PC-9 (cell line): ENCODE data around the gene WDR72. TPM values are rescaled to one million over a fixed set of nuclear protein-coding genes. Genes with fewer than 3 reads are reported as not detected.

ENCODE experiments used
- BruUV-seq: library from RNA; stranded (reverse); fragments of 400-500 nt; replicated peaks from 2 replicates; lab custom pipeline; 2021; lab: Mats Ljungman, UMichigan
- CTCF ChIA-PET: fragments of 300-600 bp; sonication (Branson Sonifier 250); formaldehyde crosslinking; loops from one replicate; lab custom pipeline; 2022; ENCODE audit warnings: antibody characterized with exemption; lab: Charles Lee
- POLR2A ChIA-PET: fragments of 300-600 bp; sonication (Branson Sonifier 250); formaldehyde crosslinking; loops from one replicate; lab custom pipeline; 2022; ENCODE audit warnings: antibody characterized with exemption; ENCODE audit not compliant: unreplicated experiment; lab: Charles Lee
- DNase-seq, 2 experiments: peaks; one replicate each; pipeline versions ENCODE4 v3.0.0 to v3.0.0-alpha.2; 2015 to 2022; ENCODE audit warnings: mixed read lengths in 1 of 2
- H2AFZ ChIP-seq: fragments of 200-600 bp; sonication (generic); 2 replicates; pipeline ENCODE4 v1.8.1; 2017; ENCODE audit warnings: antibody characterized with exemption
- H3F3A ChIP-seq: fragments of 200-600 bp; sonication (generic); 2 replicates; pipeline ENCODE4 v1.8.1; 2017; ENCODE audit warnings: antibody characterized with exemption, mild to moderate bottlenecking, low read depth; ENCODE audit not compliant: insufficient read depth
- H3K27ac ChIP-seq: fragments of 200-600 bp; sonication (generic); 2 replicates; pipeline ENCODE4 v1.6.1; 2016; ENCODE audit warnings: mixed run types
- H3K27me3 ChIP-seq: fragments of 200-600 bp; sonication (generic); 2 replicates; pipeline ENCODE4 v1.6.1; 2016; ENCODE audit warnings: low read depth, mixed run types; ENCODE audit not compliant: insufficient read depth
- H3K36me3 ChIP-seq: fragments of 200-600 bp; sonication (generic); 2 replicates; pipeline ENCODE4 v1.6.1; 2016; ENCODE audit warnings: low read depth, mixed run types
- H3K4me1 ChIP-seq: fragments of 200-600 bp; sonication (generic); replicated peaks from 2 replicates; pipeline ENCODE4 v1.6.1; 2016; ENCODE audit warnings: mixed run types; ENCODE audit not compliant: insufficient read depth
- H3K4me2 ChIP-seq: fragments of 200-600 bp; sonication (generic); 2 replicates; pipeline ENCODE4 v1.6.1; 2017; ENCODE audit warnings: mixed run types
- H3K4me3 ChIP-seq: fragments of 200-600 bp; sonication (generic); 2 replicates; pipeline ENCODE4 v1.6.1; 2016; ENCODE audit warnings: mixed run types
- H3K79me2 ChIP-seq: fragments of 200-600 bp; sonication (generic); 2 replicates; pipeline ENCODE4 v1.6.1; 2017; ENCODE audit warnings: low read depth, mixed run types
- H3K9me2 ChIP-seq: fragments of 200-600 bp; sonication (generic); 2 replicates; pipeline ENCODE4 v1.8.1; 2017; ENCODE audit warnings: mild to moderate bottlenecking; ENCODE audit not compliant: insufficient read depth
- H3K9me3 ChIP-seq: fragments of 200-600 bp; sonication (generic); 2 replicates; pipeline ENCODE4 v1.8.1; 2016; ENCODE audit warnings: low read depth; ENCODE audit not compliant: insufficient read depth
- H4K20me1 ChIP-seq: fragments of 200-600 bp; sonication (generic); 2 replicates; pipeline ENCODE4 v1.8.1; 2017; ENCODE audit not compliant: insufficient read depth
- EZH2 ChIP-seq: fragments of 200-600 bp; sonication (generic); IDR thresholded peaks from 2 replicates; pipeline ENCODE4 v1.8.0; 2017; ENCODE audit warnings: antibody characterized with exemption, low read depth
- intact Hi-C: fragments of 100-400 bp; cut with micrococcal nuclease; formaldehyde crosslinking; loops from one replicate; pipeline ENCODE4 v1.10.0; 2022; ENCODE audit not compliant: unreplicated experiment
- total RNA-seq: library from RNA; stranded (reverse); gene quantifications from 2 replicates; pipeline ENCODE4 v1.2.3, GENCODE V29; 2021
- TF ChIP-seq, protein P1 (sequence below): fragments of 200-600 bp; sonication (generic); conservative IDR thresholded peaks from 2 replicates; pipeline ENCODE4 v1.6.1; 2017; ENCODE audit warnings: mixed run types, antibody characterized with exemption, mild to moderate bottlenecking, moderate library complexity

Gene WDR72
- total RNA-seq, 1 experiment from 2014 or later: 1.9 TPM

DNA sequence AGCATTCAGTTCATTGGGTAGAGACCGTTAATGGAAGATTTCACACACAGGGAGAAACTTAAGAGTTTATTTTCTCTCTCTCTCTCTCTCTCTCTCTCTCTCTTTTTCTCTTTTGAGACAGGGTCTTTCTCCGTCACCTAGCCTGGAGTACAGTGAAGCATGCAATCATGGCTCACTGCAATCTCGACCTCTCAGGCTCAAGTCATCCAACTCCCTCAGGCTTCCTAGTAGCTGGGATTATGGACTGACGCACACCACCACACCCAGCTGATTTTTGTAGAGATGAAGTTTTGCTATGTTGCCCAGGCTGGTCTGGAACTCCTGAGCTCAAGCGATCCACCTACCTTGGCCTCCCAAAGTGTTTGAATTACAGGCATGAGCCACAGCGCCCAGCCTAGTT is 1.6 kb downstream of the WDR72 start:
- no peaks in the 10 kb centered on the region for H3K9me2 ChIP-seq
- H3K9me3 ChIP-seq: no peaks in the 10 kb centered on the region
- TF ChIP-seq EZH2: no peak
- TF ChIP-seq, protein P1, sequence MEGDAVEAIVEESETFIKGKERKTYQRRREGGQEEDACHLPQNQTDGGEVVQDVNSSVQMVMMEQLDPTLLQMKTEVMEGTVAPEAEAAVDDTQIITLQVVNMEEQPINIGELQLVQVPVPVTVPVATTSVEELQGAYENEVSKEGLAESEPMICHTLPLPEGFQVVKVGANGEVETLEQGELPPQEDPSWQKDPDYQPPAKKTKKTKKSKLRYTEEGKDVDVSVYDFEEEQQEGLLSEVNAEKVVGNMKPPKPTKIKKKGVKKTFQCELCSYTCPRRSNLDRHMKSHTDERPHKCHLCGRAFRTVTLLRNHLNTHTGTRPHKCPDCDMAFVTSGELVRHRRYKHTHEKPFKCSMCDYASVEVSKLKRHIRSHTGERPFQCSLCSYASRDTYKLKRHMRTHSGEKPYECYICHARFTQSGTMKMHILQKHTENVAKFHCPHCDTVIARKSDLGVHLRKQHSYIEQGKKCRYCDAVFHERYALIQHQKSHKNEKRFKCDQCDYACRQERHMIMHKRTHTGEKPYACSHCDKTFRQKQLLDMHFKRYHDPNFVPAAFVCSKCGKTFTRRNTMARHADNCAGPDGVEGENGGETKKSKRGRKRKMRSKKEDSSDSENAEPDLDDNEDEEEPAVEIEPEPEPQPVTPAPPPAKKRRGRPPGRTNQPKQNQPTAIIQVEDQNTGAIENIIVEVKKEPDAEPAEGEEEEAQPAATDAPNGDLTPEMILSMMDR: no peak
- no peaks in the 10 kb centered on the region for H3K79me2 ChIP-seq
- no peak for DNase-seq
- no peaks in the 10 kb centered on the region for H3K27me3 ChIP-seq
- H3K4me3 ChIP-seq: no peak overlapping the region
- H3K4me1 ChIP-seq: no peaks in the 10 kb centered on the region
- BruUV-seq: no TSS peak
- intact Hi-C loops: no loop called here
- CTCF ChIA-PET: no interaction called here
- POLR2A ChIA-PET: no interaction called here
- H3K27ac ChIP-seq: no peak overlapping the region
- no peaks in the 10 kb centered on the region for H4K20me1 ChIP-seq
- H3K36me3 ChIP-seq: no peaks in the 10 kb centered on the region
- H3F3A ChIP-seq: no peaks in the 10 kb centered on the region
- no peak overlapping the region for H2AFZ ChIP-seq
- no peak overlapping the region for H3K4me2 ChIP-seq

DNA sequence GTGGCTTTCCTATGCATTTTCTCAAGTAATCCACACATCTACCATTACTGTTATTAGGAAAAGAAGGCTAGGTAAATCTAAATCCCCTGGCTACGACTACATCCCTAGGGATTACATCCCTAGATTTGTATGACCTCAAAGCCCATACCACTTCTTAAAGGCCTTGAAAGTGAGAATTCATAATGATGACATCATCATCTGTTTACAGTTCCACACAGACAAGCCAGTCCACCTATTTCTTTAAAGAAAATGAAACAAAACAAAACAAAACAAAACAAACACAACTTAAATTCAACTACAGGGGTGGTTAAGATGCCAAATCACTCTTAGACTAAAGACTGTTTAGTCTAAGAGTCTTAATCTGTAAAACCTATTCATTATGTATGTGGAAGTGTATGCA is 5.7 kb downstream of the WDR72 start:
- no peaks in the 10 kb centered on the region for H3K27me3 ChIP-seq
- H3K4me3 ChIP-seq: no peak overlapping the region
- H3K36me3 ChIP-seq: no peaks in the 10 kb centered on the region
- BruUV-seq: no TSS peak
- no peaks in the 10 kb centered on the region for H4K20me1 ChIP-seq
- CTCF ChIA-PET: no interaction called here
- no peak overlapping the region for H3K27ac ChIP-seq
- H3K4me2 ChIP-seq: no peak overlapping the region
- no peaks in the 10 kb centered on the region for H3K9me2 ChIP-seq
- TF ChIP-seq EZH2: no peak
- TF ChIP-seq, protein P1: no peak
- intact Hi-C loops: no loop called here
- no peaks in the 10 kb centered on the region for H3F3A ChIP-seq
- no peak for DNase-seq
- H2AFZ ChIP-seq: no peak overlapping the region
- no peaks in the 10 kb centered on the region for H3K9me3 ChIP-seq
- no peaks in the 10 kb centered on the region for H3K79me2 ChIP-seq
- POLR2A ChIA-PET: no interaction called here
- H3K4me1 ChIP-seq: no peaks in the 10 kb centered on the region

DNA sequence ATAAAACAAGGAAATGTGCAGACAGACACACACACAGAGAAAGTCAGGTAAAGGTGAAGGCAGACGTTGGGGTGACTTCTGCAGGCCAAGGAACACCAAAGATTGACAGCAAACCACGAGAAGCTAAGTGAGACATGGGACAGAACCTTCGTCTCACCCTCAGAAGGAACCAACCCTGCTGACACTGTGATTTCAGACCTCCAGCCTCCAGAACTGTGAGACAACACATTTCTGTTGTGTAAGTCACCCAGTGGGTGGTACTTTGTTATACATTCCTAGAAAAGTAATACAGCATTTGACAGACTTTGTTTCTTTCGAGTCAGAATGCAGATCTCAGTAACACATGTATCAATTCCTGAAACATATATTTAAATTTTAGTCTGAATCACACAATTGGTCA is 7.1 kb downstream of the WDR72 start:
- POLR2A ChIA-PET: no interaction called here
- no TSS peak for BruUV-seq

More for the DNA sequence above, 7.1 kb downstream of the WDR72 start:
- Histone ChIP-seq H3K79me2 (no peaks in the 10 kb centered on the region), H3K9me3 (no peaks in the 10 kb centered on the region), H3K27ac (no peak overlapping the region), H2AFZ (no peak overlapping the region), H3K27me3 (no peaks in the 10 kb centered on the region), H3K36me3 (no peaks in the 10 kb centered on the region), H3K4me3 (no peak overlapping the region), H3K9me2 (no peaks in the 10 kb centered on the region), H4K20me1 (no peaks in the 10 kb centered on the region), H3K4me1 (no peaks in the 10 kb centered on the region), H3F3A (no peaks in the 10 kb centered on the region), H3K4me2 (no peak overlapping the region)
- TF ChIP-seq EZH2: no peak
- TF ChIP-seq, protein P1: no peak
- DNase-seq: no peak
- intact Hi-C loops: no loop called here
- CTCF ChIA-PET: no interaction called here
